Left renal cortex interstitium (tissue), 4 donors: ENCODE data around the gene MIB1. TPM values are rescaled to one million over a fixed set of nuclear protein-coding genes. Genes with fewer than 3 reads are reported as not detected.

Experiments used
- DNase-seq, 4 donors: peaks; one replicate each; pipeline ENCODE4 v3.0.0-alpha.2; 2013; ENCODE audit warnings: low read depth in 4 of 4, low spot score in 2 of 4, missing footprints in 1 of 4
- polyA plus RNA-seq, 4 donors: library from polyadenylated mRNA; unstranded; fragments of 120-200 nt; gene quantifications; one replicate each; pipeline ENCODE4 v1.2.1, GENCODE V29; 2013; ENCODE audit not compliant: insufficient read length in 4 of 4

MIB1 gene
- polyA plus RNA-seq, 4 donors, result 58.0 to 71.0 (median 63.7) TPM

DNA sequence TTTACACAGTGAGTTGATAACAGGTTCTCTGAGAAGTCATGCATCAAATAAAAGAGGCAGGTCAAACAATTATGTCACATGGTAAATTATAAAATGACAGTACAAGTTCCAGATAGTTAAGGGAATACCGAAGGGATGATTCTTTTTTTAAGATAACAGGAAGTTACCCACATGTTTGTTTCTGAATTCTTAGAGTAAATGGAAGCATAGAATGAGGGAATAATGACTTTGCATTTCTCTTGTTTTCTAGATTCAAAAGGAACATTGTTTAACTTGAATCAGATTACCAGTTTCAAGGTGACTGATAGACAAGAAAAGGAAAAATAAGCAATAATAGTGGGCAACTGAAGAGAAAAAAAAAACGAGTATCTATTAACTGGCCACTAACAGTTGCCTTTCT lies 124.5 kb downstream of the MIB1 start:
- DNase-seq, result no peak

DNA sequence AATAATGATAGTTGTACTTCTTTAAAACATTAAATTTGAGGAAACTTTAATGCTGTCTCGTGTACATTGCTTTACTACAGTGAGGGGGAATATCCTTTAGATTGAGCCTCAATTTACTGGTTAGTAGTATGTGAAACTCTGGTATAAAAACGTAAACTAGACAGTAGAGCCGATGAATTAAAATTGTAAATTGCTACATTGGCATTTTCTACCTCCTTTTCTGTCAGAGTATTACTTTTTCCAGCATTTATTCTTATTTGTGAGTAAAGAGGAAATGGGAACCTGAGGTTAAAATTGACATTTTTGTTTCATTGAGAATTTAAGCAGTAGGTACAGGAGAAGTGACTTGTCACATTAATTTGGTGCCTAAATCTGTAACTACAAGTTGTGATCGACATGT lies 128.2 kb downstream of the MIB1 start:
- no peak for DNase-seq

DNA sequence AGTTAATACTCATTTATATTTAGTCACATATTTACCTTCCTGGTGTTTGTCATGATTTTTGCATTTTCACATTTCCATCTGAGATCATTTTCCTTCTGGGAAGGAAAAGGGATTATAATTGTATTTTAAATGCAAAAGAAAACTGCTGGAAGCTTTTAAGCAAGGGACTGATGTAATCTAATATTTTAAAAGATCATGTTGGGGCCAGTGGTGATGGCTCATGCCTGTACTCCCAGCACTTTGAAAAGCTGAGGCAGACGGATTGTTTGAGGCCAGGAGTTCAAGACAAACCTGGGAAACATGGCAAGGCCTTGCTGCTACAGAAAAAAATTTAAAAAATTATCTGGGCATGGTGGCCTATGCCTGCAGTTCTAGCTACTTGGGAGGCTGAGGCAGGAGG lies 149.0 kb downstream of the MIB1 start:
- no peak for DNase-seq

DNA sequence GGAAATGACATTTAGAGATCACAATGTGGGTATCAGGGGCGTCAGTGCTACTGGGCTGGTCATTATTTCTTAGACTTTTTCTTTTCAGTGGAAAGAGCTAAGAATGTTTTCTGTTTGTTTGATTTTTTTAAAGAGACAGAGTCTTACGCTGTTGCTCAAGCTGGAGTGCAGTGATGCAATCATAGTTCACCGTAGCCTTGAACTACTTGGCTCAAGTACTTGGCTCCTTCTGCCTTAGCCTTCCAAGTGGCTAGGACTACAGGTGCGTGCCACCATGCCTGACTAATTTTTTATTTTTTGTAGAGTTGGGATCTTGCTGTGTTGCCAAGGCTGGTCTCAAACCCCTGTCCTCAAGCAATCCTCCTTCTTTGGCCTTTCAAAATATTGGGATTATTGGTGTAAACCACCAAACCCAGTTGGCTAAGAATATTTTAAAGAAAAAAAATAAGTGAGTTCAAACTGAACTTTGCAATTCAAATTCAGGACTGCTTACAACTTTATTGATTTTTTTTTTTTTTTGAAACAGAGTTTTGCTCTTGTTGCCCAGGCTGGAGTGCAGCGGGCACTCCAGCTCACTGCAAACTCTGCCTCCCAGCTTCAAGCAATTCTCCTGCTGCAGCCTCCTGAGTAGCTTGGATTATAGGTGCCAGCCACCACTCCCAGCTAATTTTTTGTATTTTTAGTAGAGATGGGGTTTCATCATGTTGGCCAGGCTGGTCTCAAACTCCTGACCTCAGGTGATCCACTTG lies 154.2 kb downstream of the MIB1 start:
- DNase-seq, result no peak

DNA sequence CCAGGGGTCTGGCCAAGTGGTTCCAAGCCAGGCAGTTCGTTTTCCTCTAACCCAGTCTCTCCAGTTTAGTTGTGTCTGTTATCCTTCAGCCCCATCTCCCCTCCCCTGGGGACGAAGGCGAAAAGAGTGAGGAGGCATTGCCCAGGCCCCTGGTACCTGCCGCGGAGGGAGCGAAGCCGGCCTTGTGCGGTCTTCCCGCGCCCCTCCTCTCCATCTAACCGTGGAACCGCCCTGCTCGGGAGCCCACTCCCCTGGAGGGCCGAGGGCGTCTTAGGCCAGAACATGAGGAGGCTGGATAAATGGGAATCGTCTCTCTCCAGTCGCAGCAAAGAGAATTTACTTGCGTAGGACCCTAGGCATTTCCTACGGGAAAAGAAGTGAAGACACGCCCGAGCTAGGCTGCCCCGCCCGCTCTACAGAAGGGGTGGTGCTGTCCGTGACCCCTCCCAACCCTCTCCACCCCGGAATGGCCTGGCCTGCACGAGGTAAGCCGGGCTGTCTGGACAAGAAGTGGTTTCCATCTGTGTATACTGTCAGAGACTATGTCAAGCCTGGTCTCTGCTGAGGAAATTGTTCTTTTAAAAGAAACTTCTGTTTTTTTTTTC lies 156.2 kb downstream of the MIB1 start:
- DNase-seq, result no peak

DNA sequence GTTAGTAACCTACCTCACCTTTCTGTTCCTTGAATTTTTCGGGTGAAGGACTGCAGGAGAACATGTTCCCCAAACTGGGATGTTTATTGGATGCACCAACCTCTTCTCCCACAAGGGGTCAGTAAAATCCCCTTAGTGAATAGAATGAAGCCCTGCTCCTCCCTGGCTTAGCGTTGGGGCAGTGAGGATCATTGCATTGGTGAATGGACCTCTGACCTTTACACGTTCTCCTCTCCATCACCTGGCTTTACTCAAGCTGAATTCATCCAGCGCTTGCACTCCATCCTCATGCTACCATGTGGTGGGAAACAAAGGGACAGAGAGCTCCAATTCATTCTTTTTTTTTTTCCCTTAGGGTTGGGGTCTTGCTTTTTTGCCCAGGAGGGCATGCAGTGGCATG lies 157.2 kb downstream of the MIB1 start:
- peak in 1 of 4 donors; percentile 40 for DNase-seq

DNA sequence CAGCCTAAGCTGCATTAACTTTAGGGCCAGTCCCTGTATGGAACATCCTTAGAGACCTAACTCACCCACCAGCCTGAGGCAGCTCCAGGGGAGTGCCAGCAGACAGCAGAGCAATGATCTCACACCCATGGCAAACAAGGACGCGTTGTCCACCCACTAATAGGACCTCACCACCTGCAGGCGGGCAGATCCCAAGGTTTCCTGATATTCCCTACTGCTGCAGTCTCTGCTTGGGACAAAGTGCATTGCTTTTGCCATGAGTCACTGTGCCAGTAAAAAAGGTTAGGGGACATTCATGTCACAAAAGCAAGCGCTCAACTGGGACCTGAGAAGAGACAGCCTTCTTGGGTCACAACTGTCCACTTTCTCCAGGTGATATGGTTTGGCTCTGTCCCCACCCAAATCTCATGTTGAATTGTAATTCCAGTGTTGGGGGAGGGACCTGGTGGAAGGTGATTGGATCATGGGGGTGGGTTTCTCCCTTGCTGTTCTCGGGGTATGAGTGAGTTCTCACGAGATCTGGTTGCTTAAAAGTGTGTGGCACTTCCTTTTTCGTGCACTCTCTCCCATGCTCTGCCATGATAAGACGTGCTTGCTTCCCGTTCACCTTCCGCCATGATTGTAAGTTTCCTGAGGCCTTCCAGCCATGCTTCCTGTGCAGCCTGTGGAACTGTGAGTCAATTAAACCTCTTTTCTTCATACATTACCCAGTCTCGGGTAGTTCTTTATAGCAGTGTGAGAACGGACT lies 160.2 kb downstream of the MIB1 start:
- DNase-seq, result no peak

DNA sequence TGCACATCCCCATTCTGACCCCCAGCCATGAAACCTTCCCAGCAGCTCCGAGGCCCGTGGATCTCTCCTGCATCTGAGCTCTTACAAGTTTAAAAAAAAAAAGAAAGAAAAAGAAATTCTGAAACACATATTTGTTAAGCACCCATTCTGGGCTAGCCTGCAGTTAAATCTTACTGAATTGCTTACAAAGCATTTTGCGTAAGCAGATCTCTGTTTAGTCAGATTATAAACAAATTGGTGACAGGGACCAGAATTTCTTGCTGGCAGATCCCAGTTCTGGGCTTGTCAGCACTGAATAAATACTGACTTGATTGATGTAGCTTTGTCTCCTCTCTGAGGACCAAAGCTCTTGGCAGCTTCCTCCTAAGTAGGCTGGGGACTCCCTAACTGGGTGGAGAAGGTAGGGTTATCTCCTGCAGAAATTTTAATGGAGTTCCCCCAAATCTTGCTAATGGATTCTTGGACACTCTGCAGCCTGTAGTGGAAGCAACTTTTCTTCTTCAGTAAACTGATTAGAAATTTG lies 160.9 kb downstream of the MIB1 start:
- no peak for DNase-seq

DNA sequence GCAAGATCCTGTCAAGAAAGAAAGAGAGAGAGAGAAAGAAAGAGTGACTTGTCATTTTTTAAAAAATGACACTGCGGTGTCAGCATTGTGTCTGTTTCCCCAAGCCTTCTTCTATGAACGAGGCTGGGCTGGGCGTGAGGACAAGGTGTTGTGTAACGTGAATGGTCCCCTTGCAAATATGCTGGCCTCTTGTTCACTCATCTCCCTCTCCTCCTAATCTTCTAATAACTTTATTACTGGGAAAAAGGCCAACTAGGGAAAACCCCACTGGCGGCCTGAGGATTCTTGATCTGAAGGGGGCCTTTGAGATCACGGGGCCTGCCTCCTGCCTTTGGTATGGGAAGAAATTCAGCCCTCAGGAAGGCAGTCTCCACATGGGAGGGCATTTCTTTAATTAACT lies 163.1 kb downstream of the MIB1 start:
- no peak for DNase-seq

DNA sequence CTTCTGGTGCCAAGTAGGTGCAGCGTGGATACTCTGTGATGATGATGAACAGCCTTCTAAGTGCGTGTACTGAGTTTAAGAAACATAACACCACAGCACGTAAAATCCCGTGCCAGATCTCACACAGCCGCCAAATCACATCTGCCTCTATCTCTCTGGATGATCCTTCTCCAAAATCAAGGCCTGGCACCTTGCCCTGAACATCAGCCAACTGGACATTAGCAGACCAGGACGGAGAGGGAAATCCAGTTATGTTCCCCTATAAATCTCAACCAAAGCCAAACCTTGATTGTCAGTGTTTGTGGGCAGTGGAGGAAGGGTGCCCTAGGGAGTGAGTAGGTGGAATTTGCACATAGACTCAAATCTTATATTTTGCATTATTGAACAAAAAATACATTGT lies 164.3 kb downstream of the MIB1 start:
- no peak for DNase-seq

DNA sequence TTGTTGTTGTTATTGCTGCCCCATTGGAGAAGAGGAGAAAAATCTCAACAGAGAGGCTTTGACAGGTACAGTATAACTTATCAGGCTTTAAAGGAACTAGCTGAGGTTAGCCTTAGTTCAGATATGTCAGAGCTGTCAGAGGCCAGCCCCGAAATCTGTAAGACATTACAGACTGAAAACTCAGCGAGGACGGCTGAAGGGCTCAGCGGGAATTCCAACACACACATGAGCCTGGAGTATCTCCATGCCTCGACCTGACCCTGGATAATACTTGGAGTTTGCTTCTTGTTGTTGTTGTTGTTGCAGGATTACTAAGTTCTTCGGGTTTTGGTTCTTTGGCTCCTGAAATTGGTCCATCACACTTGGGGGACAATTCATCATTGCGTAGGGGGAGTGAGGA lies 166.9 kb downstream of the MIB1 start:
- DNase-seq, result no peak

DNA sequence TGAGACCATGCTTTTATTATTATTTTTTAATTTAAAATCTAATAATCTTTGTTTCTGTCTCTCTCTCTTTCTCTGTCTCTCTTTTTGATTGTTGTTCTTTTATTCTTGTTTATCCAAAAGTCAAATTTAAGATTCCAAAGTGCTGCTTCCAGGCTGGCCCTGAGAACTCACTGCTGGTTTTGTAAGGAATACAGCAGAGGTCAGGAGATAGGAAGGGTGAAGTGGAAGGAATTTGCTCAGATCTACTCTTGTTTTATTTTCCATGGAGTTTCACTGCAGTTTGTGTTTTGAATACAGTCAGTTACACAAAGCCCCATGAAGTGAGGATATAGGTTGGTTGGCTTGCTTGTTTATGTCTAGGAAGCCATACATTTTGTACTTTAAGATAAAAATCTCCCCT lies 168.1 kb downstream of the MIB1 start:
- DNase-seq, result no peak

DNA sequence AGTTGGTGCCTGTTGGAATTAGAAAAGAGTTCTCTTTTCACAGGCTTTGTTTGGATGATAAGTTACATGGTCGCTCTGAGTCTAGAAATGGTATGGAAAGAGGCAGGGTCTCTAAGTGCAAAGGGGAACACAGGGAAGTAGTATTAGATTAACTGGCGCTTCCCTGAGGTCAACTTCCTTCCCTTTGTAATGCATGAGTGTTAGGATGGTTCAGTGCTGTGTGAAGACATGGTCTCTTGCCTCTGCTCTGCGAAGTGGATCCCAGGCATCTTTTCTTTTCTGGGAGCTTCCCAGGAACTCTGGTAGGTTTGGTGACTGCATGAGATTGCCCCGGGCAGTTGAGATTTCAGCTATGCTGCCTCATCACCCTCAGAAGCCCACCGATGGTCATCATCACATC lies 170.3 kb downstream of the MIB1 start:
- DNase-seq, result no peak

DNA sequence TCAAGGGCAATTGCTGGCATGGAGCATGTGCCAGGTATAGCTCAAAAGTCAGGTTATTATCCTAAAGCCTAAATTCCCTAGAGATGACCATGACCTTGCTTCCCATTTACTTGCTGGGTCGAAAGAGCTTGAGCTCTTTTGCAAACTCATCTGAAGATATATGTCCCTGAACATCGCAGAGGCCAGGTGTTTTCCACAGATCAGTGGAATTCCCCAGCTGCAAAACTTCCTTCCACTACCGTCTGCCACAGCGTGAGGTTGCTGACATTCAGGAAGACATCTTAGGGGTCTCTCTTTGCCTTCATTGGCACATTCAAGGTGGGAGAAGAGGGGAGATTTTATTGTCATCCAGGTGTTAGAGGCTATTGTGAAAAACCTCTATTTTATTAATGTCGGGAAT lies 171.0 kb downstream of the MIB1 start:
- DNase-seq, result no peak

DNA sequence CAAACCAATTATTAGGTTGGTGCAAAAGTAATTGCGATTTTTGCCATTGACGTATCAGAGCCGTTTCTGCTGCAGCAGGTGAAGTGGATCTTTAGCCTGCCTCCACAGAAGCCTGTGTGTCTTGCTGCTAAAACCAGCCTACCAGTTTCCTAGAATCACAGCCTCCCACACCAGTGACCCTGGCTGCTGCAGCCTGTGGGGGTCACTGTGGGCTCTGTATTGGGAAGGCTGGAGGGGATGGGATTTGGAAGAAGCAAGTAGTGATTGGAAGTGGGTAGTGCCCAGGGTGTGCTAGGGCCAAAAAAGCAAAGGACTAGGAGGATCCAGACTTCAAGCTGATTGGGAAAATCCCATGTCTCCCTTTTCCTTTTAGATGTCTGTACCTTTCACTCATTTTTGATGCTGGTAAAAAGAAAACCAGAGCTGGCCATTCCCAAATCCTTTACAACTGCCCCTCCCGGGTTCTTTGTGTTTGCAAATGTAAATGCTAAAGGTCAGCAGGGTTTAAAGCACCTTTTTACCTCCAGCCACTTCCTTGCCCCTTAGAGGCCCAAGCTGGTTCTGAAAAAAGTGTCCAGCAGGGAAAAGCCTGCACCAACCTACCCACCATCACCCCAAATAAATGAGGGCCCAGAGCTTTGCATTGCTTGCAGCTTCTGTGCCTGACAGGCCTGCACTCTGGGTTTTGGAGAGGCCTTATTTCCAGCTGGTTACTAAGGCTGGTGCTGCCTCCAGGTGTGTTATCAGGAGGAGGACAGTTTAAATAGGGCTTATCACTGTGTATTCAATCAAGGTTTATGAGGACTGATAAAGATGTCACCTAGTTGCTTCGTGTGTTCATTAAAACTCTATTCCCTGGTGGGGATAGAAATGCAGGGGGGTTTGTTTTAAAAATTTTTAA lies 172.0 kb downstream of the MIB1 start:
- DNase-seq, result no peak

DNA sequence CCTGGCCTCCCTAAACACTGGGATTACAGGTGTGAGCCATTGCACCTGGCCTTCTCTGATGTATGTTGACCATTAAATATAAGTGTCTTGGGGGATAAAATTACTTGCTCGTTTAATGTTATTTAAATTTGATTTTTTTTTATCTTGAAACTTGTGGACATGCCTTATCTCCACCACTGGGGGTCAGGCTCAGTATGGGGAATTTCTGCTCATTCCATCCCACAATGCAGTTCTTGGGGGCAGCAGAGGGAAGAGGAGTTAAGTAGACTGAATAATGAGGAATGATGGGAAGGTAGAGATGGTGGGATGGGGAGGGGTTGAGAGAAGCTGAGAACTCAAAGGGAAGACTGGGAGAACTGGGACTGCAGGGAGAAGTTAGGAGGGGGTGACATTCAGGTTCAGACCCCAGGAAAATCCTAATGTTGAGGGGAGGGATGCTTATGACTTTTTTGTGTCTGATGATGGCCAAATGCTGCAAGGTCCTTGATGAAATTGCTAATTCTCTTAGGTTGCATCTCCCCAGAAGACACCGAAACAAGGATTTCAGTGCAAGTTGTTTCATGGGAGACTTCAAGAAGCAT lies 174.2 kb downstream of the MIB1 start:
- DNase-seq, result peak in 1 of 4 donors; percentile 23

DNA sequence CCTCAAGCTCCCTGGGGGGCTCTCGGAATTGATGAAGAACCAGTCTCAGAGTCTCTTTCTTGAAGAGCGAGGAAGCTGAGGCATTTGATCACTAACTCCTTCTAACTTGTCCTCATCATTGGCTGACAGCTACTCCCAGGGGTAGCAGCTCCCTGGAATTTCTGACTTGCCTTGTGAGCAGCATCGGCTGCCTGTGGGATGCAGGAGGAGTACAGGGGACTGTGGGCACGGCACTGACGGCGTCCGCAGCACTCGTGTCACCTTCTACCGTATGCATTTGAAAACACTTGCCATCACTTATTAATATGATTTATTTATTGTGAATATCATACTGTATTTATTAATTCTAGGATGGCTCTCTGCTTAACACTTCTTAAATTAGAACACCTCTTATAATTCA lies 175.0 kb downstream of the MIB1 start:
- DNase-seq, result no peak

DNA sequence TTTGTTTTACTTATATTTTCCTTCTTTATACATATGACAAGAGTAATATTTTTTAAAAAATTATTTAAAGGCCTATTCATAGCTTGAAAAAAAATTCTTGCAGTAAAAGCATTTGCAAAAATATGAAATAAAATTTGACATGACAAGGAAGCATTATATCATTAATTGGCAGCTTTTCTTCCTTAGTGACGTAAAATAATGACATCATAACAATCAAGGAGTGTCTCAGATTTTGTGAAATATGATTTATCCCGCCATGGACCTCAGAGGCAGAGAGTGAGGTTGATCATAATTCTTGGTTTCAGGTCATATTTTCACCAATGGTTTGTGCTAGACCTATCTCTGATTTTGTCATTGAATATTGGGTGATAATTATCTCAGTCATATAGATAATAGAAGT lies 176.0 kb downstream of the MIB1 start:
- no peak for DNase-seq

DNA sequence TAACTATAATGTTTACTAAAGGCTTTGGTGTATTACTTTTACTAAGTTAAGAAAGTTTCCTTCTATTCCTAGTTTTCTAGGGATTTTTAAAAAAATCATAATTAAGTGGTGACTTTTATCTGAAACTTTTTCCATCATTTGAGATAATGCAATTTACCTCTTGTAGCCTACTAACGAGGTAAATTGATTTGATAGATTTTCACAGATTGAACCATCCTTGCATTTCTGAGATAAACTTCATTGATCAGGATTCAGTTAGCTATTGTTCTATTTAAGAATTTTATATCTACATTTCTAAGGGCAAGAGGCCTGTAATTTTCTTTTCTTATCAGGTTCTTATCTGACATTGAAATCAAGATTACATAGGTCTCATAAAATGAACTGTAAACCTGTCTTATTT lies 178.1 kb downstream of the MIB1 start:
- DNase-seq, result no peak
